Gastrocnemius medialis (tissue), 4 donors: ENCODE results near the gene UBE3A. TPM values are rescaled to one million over a fixed set of nuclear protein-coding genes. Genes with fewer than 3 reads are reported as not detected.
"Not testable (repeated sequence)": the region's sequence is repeated elsewhere in the genome, so short reads cannot be mapped to it uniquely, and the experiment has no call there.

Source experiments
- ATAC-seq, 2 donors: fragments of 150-250 bp; one replicate each; pipeline ENCODE4 v1.9.1; 2016
- DNase-seq, 2 donors: peaks; one replicate each; pipeline ENCODE4 v3.0.0-alpha.2; 2019
- H3K27ac ChIP-seq, 4 donors: fragments of 200-600 bp; sonication (generic); 1 replicate in 1 of 4; 2 replicates in 3 of 4; pipeline ENCODE4 v1.5.1; 2016 to 2018; ENCODE audit warnings: mild to moderate bottlenecking in 2 of 4, moderate library complexity in 1 of 4
- H3K27me3 ChIP-seq, 3 donors: fragments of 200-600 bp; sonication (generic) in 2 of 3; 1 replicate in 1 of 3; 2 replicates in 2 of 3; pipeline versions ENCODE4 v1.5.1 to v1.6.0; 2016 to 2019; ENCODE audit warnings: mild to moderate bottlenecking in 1 of 3, moderate library complexity in 1 of 3
- H3K36me3 ChIP-seq, 2 donors: fragments of 200-600 bp; sonication (generic) in 1 of 2; one replicate each; pipeline ENCODE4 v1.5.1; 2017 to 2018
- H3K4me1 ChIP-seq, 2 donors: fragments of 200-600 bp; sonication (generic) in 1 of 2; one replicate each; pipeline ENCODE4 v1.5.1; 2016 to 2017; ENCODE audit warnings: mild to moderate bottlenecking in 2 of 2
- H3K4me3 ChIP-seq, 4 donors: fragments of 200-600 bp; sonication (generic) in 3 of 4; 1 replicate in 1 of 4; 2 replicates in 3 of 4; pipeline ENCODE4 v1.5.1; 2016 to 2019; ENCODE audit warnings: mild to moderate bottlenecking in 2 of 4
- H3K9me3 ChIP-seq, 3 donors: fragments of 200-600 bp; sonication (generic) in 2 of 3; 1 replicate in 1 of 3; 2 replicates in 2 of 3; pipeline ENCODE4 v1.5.1; 2016 to 2019
- CTCF ChIP-seq, 5 experiments: fragments of 450-650 bp in 3 of 5; fragments of 200-600 bp in 2 of 5; sonication (generic) in 2 of 5; IDR thresholded peaks in 4 of 5; conservative IDR thresholded peaks in 1 of 5; 1 replicate in 4 of 5; 2 replicates in 1 of 5; pipeline ENCODE4 v1.5.1; 2016 to 2019; ENCODE audit warnings: antibody characterized with exemption in 5 of 5, mild to moderate bottlenecking in 3 of 5, moderate library complexity in 3 of 5
- POLR2A ChIP-seq, 2 donors: fragments of 450-650 bp; IDR thresholded peaks; one replicate each; pipeline ENCODE4 v1.6.1; 2017; ENCODE audit warnings: antibody characterized with exemption in 2 of 2, mild to moderate bottlenecking in 2 of 2, moderate library complexity in 2 of 2
- in situ Hi-C, 4 donors: fragments of 200-750 bp; cut with MboI; loops; one replicate each; pipeline versions ENCODE4 v1.15.0 to v1.8.0; 2017; ENCODE audit warnings: low sequenced_read_pairs in 4 of 4
- intact Hi-C: fragments of 100-400 bp; cut with DNase I; formaldehyde crosslinking; loops from one replicate; pipeline ENCODE4 v1.15.1; 2023; ENCODE audit warnings: low total_unique reads
- total RNA-seq, 4 donors: library from RNA; depleted of rRNA; stranded (reverse); fragments of >200 nt; gene quantifications; one replicate each; pipeline versions ENCODE4 v1.1.0 to v1.2.3, GENCODE V29; 2016

UBE3A gene
- total RNA-seq, 4 donors from 2014 or later: 107 to 154 (median 130) TPM

DNA sequence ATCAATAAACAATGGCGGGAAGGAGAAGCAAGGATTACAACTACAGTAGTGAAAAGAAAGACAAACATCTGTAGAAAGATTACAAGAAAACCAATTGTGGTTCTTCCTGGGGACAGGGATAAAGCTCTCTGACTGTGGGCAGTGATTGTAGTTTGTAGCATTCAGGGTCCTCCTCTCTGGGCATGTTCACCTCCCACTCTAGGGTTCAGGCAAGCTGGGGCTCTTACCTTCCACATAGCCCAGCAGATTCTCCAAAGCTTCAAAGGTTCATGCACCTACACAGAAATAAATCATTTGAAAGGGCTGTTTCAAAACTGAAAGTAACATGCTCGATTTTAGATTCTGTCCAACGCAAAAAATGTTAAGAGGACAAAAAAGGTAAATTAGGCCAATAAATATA lies 17.4 kb upstream of the UBE3A start:
- intact Hi-C loops: no loop called here
- in situ Hi-C loops: loop anchor here in 2 of 4 donors (25.0 kb wide), 2 partner anchors 319 to 469 kb away; no protein-coding TSS in a partner anchor
- H3K4me3 ChIP-seq: no peak overlapping the region
- ATAC-seq (no peak), DNase-seq (no peak)
- H3K36me3 ChIP-seq: no peaks in the 10 kb centered on the region
- H3K27me3 ChIP-seq: no peaks in the 10 kb centered on the region
- H3K27ac ChIP-seq: no peak overlapping the region
- no peaks in the 10 kb centered on the region for H3K4me1 ChIP-seq
- TF ChIP-seq POLR2A (IDR thresholded peaks at IDR 0.05) (no peak), CTCF (IDR thresholded peaks at IDR 0.05 in 4 of 5, conservative IDR thresholded peaks at IDR 0.05 in 1 of 5) (no peak)
- peaks cover 0 to 2% (median 0%) of the 10 kb centered on the region in 3 donors for H3K9me3 ChIP-seq

GRCh38 chr15:25455226-25455625 lies 16.4 kb upstream of the UBE3A start:
- Histone ChIP-seq H3K4me3 (no peak overlapping the region), H3K27ac (no peak overlapping the region), H3K36me3 (no peaks in the 10 kb centered on the region), H3K27me3 (no peaks in the 10 kb centered on the region), H3K4me1 (no peaks in the 10 kb centered on the region), H3K9me3 (peaks cover 0 to 2% (median 0%) of the 10 kb centered on the region in 3 donors)
- DNase-seq (no peak), ATAC-seq (no peak)
- in situ Hi-C loops: loop anchor here in 2 of 4 donors (25.0 kb wide), 2 partner anchors 318 to 468 kb away; no protein-coding TSS in a partner anchor
- TF ChIP-seq POLR2A (IDR thresholded peaks at IDR 0.05) (no peak), CTCF (IDR thresholded peaks at IDR 0.05 in 4 of 5, conservative IDR thresholded peaks at IDR 0.05 in 1 of 5) (no peak)
- intact Hi-C loops: no loop called here

- no peaks in the 10 kb centered on the region for H3K4me1 ChIP-seq
- in situ Hi-C loops (loop anchor here in 2 of 4 donors (25.0 kb wide), 2 partner anchors 317 to 467 kb away; no protein-coding TSS in a partner anchor), intact Hi-C loops (no loop called here)
- no peaks in the 10 kb centered on the region for H3K27me3 ChIP-seq
- DNase-seq: no peak
- no peak for TF ChIP-seq CTCF (IDR thresholded peaks at IDR 0.05 in 4 of 5, conservative IDR thresholded peaks at IDR 0.05 in 1 of 5)
- TF ChIP-seq POLR2A (IDR thresholded peaks at IDR 0.05): no peak
- no peak overlapping the region for H3K4me3 ChIP-seq
- H3K36me3 ChIP-seq: no peaks in the 10 kb centered on the region
- ATAC-seq: no peak
- peaks cover 0 to 2% (median 0%) of the 10 kb centered on the region in 3 donors for H3K9me3 ChIP-seq
- H3K27ac ChIP-seq: no peak overlapping the region
These were observed 15.9 kb upstream of the UBE3A start for GRCh38 chr15:25454771-25455170.

DNA sequence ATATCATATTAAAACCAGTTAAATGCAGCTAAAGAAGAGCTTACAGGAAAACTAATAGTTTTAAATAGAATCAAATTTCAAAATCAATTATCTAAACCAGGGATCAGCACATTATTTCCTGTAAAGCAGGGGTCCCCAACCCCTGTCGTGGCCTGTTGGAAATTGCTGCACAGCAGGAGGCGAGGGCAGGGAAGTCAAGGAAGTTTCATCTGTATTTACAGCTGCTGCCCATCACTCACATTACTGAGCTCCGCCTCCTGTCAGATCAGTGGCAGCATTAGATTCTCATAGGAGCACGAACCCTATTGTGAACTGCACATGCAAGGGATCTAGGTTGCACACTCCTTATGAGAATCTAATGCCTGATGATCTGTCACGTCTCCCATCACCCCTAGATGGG lies 14.4 kb upstream of the UBE3A start:
- H3K36me3 ChIP-seq, H3K4me3 ChIP-seq, DNase-seq, H3K27ac ChIP-seq, H3K4me1 ChIP-seq, intact Hi-C loops, ATAC-seq, H3K9me3 ChIP-seq, H3K27me3 ChIP-seq: not testable (repeated sequence)
- in situ Hi-C loops: loop anchor here in 2 of 4 donors (25.0 kb wide), 2 partner anchors 316 to 466 kb away; no protein-coding TSS in a partner anchor

- no peaks in the 10 kb centered on the region for H3K36me3 ChIP-seq
- no peaks in the 10 kb centered on the region for H3K4me1 ChIP-seq
- intact Hi-C loops (no loop called here), in situ Hi-C loops (loop anchor here in 2 of 4 donors (25.0 kb wide), 2 partner anchors 314 to 464 kb away; no protein-coding TSS in a partner anchor)
- TF ChIP-seq CTCF (IDR thresholded peaks at IDR 0.05 in 4 of 5, conservative IDR thresholded peaks at IDR 0.05 in 1 of 5): no peak
- no peak for TF ChIP-seq POLR2A (IDR thresholded peaks at IDR 0.05)
- no peak overlapping the region for H3K27ac ChIP-seq
- H3K4me3 ChIP-seq: no peak overlapping the region
- DNase-seq (no peak), ATAC-seq (no peak)
- peaks cover 0 to 2% (median 0%) of the 10 kb centered on the region in 3 donors for H3K9me3 ChIP-seq
- H3K27me3 ChIP-seq: no peaks in the 10 kb centered on the region
These were observed 12.7 kb upstream of the UBE3A start for GRCh38 chr15:25451501-25451900.
